Measurements from ENCODE around the gene HSPA12B.

Gene HSPA12B

DNA sequence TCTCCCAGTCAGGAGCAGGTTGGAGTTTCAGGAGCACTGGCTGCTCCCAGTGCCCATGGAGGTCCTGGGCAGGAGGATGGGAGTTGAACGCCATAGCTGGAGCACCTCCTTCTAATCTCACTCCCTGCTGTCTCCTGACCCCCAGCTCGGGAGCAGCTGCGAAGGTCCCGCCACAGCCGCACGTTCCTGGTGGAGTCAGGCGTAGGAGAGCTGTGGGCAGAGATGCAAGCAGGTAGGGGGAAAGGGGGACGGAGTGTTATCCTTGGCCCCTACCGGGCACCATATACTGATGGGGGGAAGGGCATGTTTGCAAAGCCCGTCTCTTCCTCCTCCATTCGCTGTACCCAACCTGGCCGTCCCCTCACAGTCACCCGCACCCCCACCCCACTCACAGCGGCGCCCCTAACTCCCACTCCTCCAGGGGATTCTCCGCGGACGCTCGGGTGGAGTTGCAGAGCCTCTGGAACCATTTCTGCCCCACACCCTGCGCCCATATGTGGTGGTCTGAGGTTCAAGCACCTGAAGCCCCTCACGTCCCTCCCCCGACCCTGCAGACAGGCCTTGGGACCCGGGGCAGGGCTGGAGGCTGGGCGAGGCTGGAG, 16.7 kb downstream of the HSPA12B start:
- no peak for DNase-seq (ENCODE audit: low read depth)

GRCh38 chr20:3749689-3750531, 17.4 kb downstream of the HSPA12B start:
- DNase-seq (ENCODE audit: low read depth) = no peak

DNA sequence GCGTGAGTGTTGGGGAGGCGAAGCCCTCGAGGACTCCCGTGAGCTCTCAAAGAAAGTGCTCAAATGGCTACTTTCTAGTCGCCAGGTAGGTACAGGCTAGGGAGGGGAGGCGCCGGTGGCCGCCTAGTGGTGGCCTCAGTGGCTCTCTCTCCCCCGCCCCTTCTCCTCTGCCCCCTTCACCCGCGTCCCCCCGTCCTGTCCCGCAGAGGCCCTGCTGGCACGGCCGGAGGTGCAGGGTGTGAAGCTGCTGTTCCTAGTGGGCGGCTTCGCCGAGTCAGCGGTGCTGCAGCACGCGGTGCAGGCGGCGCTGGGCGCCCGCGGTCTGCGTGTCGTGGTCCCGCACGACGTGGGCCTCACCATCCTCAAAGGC, 18.8 kb downstream of the HSPA12B start:
- no peak for DNase-seq (ENCODE audit: low read depth)

DNA sequence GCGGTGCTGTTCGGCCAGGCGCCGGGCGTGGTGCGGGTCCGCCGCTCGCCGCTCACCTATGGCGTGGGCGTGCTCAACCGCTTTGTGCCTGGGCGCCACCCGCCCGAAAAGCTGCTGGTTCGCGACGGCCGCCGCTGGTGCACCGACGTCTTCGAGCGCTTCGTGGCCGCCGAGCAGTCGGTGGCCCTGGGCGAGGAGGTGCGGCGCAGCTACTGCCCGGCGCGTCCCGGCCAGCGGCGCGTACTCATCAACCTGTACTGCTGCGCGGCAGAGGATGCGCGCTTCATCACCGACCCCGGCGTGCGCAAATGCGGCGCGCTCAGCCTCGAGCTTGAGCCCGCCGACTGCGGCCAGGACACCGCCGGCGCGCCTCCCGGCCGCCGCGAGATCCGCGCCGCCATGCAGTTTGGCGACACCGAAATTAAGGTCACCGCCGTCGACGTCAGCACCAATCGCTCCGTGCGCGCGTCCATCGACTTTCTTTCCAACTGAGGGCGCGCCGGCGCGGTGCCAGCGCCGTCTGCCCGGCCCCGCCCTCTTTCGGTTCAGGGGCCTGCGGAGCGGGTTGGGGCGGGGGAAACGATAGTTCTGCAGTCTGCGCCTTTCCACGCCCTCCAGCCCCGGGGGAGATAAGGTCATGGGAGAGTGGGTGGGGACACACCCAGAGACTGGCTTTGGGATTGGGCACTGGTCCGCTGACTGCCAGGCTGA, 19.3 kb downstream of the HSPA12B start:
- DNase-seq (ENCODE audit: low read depth) = no peak

DNA sequence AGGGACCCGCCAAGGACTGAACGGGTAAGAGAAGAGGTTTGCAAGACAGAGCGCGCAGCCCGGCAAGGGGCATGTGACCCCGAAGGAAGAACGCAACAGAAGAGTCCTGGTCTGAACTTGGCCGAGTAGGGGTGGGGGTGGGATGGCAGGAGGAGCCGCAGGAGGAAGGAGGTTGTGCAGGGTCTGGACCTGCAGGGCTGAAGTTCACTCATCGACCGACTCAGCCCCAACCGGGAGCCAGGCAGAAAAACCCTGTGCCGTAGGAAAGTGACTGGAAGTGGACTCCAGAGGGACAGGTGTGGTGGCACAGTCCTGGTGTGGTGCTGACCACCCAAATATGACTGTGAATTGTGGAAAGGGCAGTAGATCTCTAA, 19.9 kb downstream of the HSPA12B start:
- no peak for DNase-seq (ENCODE audit: low read depth)

- peak; percentile 64 for DNase-seq (ENCODE audit: low read depth)
Observed at GRCh38 chr20:3753098-3753497, 20.6 kb downstream of the HSPA12B start.

GRCh38 chr20:3753501-3754275, 21.2 kb downstream of the HSPA12B start:
- DNase-seq (ENCODE audit: low read depth) = no peak

- DNase-seq (ENCODE audit: low read depth) = no peak
Observed at GRCh38 chr20:3754276-3754630, 21.8 kb downstream of the HSPA12B start.

DNA sequence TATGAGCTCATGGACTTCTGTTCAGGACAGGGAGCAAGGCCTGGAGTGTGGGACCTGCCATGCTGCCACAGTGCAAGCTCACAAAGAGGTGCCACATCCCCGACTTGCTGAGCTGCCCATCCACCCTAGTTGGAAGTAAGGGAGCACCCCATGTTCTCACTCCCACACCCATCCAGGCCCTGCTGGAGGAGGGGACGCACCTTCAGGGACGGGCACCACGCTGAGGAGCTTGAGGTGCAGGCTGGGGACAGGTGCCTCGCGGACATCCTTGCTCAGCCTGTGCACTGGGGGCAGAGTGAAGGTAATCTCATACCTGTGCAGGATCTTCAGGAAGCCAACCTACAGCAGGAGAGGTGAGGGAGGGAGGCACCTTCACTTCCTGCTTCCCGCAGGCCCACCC, 22.8 kb downstream of the HSPA12B start:
- DNase-seq (ENCODE audit: low read depth) = no peak

- no peak for DNase-seq (ENCODE audit: low read depth)
Observed at GRCh38 chr20:3755814-3756480, 23.5 kb downstream of the HSPA12B start.

DNA sequence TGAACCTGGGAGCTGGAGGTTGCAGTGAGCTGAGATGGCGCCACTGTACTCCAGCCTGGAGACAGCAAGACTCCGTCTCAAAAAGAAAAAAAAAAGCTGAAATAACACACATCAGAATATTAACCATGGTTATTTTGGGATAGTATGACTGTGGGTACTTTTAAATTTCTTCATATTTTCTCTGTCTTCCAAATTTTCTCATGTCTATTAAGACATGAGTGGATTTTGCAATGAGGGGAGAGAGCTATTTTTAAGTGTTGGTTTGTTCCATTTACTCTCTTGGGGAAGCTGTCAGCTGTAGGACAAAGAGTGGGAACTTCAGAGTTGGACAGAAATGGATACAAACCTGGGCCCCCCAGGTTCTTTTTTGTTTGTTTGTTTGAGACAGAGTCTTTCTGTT, 24.8 kb downstream of the HSPA12B start:
- peak; percentile 46 for DNase-seq (ENCODE audit: low read depth)

- no peak for DNase-seq (ENCODE audit: low read depth)
Observed at GRCh38 chr20:3758566-3758965, 26.1 kb downstream of the HSPA12B start.

GRCh38 chr20:3759316-3759823, 26.9 kb downstream of the HSPA12B start:
- no peak for DNase-seq (ENCODE audit: low read depth)

- DNase-seq (ENCODE audit: low read depth) = no peak
Observed at GRCh38 chr20:3759884-3760283, 27.4 kb downstream of the HSPA12B start.

GRCh38 chr20:3760655-3761348, 28.3 kb downstream of the HSPA12B start:
- DNase-seq (ENCODE audit: low read depth) = peak; percentile 16

- DNase-seq (ENCODE audit: low read depth) = no peak
Observed at GRCh38 chr20:3763671-3764601, 31.5 kb downstream of the HSPA12B start.

- no peak for DNase-seq (ENCODE audit: low read depth)
Observed at GRCh38 chr20:3764659-3765058, 32.2 kb downstream of the HSPA12B start.

DNA sequence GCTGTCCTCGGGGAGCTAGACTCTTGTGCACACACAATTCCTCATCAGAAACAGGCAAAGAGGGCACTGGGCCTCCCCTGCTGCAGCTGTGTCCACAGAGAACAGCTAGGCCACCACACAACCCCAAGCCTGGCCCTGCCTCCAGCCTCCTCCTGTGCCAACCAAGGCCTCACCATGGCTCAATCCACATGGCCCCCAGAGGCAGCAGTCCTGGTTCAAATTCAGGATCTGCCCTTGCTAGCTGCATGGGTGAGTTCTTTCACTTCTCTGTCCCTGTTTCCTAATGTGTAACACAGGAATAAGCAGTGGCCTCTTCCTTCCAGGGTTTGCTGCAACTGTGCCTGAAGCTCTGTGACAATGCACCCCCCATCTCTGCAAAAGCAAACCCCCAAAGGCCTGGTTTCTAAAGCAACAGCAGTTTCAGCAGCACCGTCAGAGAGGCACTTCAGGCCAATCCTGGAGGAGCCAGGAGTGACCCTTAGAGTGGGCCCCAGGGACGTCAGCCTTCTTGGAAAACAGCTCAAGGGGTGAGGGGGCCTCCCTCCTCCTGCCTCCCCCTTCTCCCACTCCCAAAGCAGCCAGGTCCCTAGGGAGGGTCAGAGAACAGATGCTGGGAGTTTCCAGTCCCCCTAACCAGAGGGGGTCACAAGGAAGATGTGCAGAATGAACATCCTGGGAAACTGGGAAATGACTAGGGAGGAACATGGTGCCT, 32.8 kb downstream of the HSPA12B start:
- DNase-seq (ENCODE audit: low read depth) = no peak

DNA sequence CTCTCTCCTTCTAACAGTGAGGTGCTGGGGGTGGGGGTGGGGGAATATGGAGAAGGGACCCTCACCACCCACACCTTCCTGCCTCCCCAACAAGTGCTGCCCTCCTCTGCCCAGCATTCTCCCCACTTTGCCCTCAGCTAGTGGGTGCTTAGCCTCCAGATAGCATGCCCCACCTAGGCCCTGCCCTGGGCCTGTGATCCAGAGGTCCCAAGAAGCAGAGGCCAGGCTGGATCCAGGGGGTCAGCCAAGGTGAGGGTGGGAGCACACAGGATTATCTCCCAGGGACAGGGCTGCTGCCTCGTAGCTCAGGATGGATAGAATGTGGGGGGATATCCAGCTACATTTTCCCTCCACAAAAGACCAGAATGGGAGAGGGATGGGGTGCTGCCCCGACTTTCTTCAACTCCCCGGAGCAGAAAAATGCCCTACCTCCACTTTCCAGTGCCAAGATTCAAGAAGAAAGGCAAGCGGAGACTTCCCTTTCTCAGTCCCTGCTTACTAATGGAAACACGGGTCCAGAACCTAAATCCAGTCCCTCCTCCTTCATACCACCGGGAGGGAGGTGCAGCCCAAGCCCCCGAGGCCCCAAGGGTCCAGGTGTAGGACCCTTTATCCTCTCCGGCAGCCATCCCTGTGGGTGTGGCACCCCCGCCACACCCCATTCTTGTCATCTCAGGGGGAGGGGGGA, 34.1 kb downstream of the HSPA12B start:
- no peak for DNase-seq (ENCODE audit: low read depth)

Data from fibroblast of gingiva (primary cell).